Duodenal mucosa (tissue), 2 donors: ENCODE data around the gene MLEC.

ENCODE experiments used
- H3K27ac ChIP-seq: one replicate; pipeline ENCODE4 v1.7.0; 2013; ENCODE audit warnings: low read depth, low read length
- H3K27me3 ChIP-seq, 2 donors: one replicate each; pipeline ENCODE4 v1.7.0; 2013; ENCODE audit warnings: low read length in 2 of 2, control low read depth in 1 of 2; ENCODE audit not compliant: insufficient read depth in 2 of 2, control insufficient read depth in 1 of 2
- H3K36me3 ChIP-seq, 2 donors: one replicate each; pipeline ENCODE4 v1.7.0; 2013; ENCODE audit warnings: low read length in 2 of 2, control low read depth in 1 of 2; ENCODE audit not compliant: insufficient read depth in 2 of 2, control insufficient read depth in 1 of 2
- H3K4me1 ChIP-seq, 2 donors: one replicate each; pipeline ENCODE4 v1.7.0; 2013; ENCODE audit warnings: low read length in 2 of 2, control low read depth in 1 of 2; ENCODE audit not compliant: insufficient read depth in 2 of 2, control insufficient read depth in 1 of 2
- H3K4me3 ChIP-seq, 2 donors: one replicate each; pipeline ENCODE4 v1.7.0; 2013; ENCODE audit warnings: low read length in 2 of 2, low read depth in 1 of 2
- H3K9ac ChIP-seq, 2 donors: one replicate each; pipeline ENCODE4 v1.7.0; 2013; ENCODE audit warnings: low read length in 2 of 2, low read depth in 1 of 2
- H3K9me3 ChIP-seq, 2 donors: one replicate each; pipeline ENCODE4 v1.7.0; 2013; ENCODE audit warnings: low read length in 2 of 2, control low read depth in 1 of 2; ENCODE audit not compliant: control insufficient read depth in 1 of 2

The MLEC gene

DNA sequence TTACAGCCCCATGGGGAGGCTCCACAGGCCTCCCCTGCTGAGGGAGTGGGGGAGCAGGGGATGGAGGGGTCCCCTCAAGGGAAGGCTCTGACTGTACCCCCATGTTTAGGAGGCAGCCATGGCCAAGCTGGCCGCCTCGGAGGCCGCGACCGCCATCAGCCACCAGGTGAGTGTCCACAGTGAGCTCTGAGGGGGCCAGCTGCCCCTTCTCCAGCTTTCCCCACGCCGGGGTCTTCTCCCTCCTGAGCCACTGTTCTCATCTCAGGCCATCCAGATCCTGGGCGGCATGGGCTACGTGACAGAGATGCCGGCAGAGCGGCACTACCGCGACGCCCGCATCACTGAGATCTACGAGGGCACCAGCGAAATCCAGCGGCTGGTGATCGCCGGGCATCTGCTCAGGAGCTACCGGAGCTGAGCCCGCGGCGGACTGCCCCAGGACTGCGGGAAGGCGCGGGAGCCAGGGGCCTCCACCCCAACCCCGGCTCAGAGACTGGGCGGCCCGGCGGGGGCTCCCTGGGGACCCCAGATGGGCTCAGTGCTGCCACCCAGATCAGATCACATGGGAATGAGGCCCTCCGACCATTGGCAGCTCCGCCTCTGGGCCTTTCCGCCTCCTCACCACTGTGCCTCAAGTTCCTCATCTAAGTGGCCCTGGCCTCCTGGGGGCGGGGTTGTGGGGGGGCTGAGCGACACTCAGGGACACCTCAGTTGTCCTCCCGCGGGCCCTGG lies 52.2 kb downstream of the MLEC start:
- H3K27ac ChIP-seq = no peak overlapping the region
- H3K4me1 ChIP-seq = peaks cover 7 to 9% of the 10 kb centered on the region in 2 donors
- no peak overlapping the region for H3K9ac ChIP-seq

DNA sequence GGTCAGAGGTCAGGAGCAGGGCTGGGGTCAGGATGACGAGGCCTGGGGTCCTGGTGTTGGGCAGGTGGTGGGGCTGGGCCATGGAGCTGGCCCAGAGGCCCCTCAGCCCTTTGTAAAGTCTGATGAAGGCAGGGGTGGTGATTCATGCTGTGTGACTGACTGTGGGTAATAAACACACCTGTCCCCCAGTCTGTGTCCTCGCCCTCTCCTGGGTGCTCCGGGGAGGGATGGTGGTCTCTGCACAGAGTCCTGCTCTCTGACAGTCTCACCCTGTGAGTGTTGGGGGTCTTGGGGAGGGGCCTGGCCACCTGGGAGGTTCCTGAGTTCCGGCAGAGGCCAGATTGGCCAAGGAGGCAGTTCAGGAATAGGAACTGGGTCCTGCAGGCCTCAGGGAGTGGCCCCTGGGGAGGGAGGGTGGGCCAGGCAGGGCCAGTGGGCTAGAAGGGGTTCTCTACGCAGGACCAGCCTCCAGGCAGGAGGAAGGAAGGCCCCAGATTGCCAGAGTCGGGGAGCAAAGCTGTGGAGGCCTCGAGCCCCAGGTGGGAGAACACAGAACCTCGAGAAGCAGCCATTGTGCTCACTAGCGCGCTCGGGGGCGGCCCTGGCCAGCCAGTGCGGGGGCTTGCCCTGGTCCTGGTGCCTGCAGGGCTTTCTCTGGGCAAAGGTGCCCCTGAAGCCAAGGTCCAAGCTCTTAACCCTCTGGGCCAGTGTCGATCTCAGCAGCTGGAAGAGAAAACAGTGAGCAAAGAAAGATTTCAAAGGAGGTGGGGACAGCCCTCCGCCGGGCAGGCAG lies 53.1 kb downstream of the MLEC start:
- Histone ChIP-seq H3K27ac (no peak overlapping the region), H3K27me3 (no peaks in the 10 kb centered on the region), H3K4me3 (no peak overlapping the region), H3K9ac (no peak overlapping the region), H3K36me3 (peaks cover 0 to 31% of the 10 kb centered on the region in 2 donors), H3K9me3 (no peaks in the 10 kb centered on the region), H3K4me1 (peaks cover 7 to 9% of the 10 kb centered on the region in 2 donors)

More for the DNA sequence above, 52.2 kb downstream of the MLEC start:
- Histone ChIP-seq H3K9me3 (no peaks in the 10 kb centered on the region), H3K4me3 (no peak overlapping the region), H3K36me3 (peaks cover 0 to 34% of the 10 kb centered on the region in 2 donors), H3K27me3 (no peaks in the 10 kb centered on the region)

DNA sequence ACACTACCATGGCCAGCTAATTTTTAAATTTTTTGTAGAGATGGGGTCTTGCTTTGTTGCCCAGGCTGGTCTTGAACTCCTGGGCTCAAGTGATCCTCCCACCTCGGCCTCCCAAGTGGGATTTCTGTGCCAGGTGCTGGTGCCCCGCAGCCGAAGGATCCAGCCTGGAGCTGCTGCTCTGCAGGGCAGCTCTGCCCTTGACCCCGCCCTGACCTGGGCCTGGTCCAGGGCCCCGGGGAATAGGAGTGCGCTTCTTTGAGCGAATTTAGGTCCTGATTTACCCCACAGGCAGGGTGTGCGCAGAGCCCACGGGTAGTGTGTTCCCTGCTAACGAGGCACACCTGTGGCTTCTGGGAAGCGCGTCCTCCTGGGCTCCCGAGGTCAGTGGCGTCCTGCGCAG lies 53.9 kb downstream of the MLEC start:
- no peak overlapping the region for H3K9ac ChIP-seq
- H3K27me3 ChIP-seq = no peaks in the 10 kb centered on the region
- H3K4me1 ChIP-seq = peaks cover 7 to 9% of the 10 kb centered on the region in 2 donors
- no peak overlapping the region for H3K27ac ChIP-seq
- H3K9me3 ChIP-seq = no peaks in the 10 kb centered on the region
- no peak overlapping the region for H3K4me3 ChIP-seq
- H3K36me3 ChIP-seq = peaks cover 0 to 31% of the 10 kb centered on the region in 2 donors

DNA sequence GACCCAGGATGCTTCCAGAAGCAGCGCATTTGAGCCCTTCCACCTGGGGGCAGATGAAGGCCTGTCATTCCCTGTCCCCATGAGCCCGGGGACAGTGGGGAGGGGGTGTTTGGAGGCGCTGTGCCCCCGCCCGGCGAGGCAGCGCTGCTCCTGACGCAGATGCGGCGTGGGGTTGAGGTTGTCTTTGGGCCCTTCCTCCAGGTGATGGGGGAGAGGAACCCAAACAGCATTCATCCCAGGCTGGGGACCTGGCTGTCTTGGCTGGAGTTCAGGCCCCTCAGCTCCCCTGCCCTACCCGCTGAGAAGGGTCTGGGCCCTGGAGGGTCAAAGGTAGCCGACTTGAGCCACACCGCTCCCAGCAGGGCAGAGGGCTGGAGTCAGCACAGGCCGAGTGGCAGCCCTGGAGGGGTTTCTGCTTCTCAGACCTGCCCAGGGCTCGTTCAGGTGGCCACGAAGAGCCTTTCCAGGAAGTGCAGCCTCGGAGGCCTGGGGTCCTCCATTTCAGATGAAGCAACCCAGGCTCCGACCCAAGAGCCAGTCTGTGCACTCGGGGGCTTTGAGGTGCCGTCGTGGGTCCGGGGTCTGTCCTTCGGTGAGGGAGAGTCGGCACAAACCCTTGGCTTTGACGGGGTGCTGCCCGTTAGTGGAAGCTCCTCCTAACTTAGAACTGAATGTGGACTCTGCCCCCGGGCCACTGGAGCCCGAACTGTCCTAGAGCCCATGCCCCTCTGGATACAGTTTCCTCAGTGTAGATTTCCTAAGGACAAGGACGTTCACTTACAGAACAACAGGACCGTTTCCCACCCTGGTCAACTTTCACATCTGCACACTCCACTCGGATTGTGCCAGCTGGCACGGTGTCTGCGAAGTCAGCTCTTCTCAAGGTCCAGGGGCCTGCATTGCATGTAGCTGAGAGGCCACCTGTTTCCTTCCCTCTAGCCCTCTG lies 54.8 kb downstream of the MLEC start:
- Histone ChIP-seq H3K36me3 (peaks cover 0 to 26% of the 10 kb centered on the region in 2 donors), H3K27me3 (no peaks in the 10 kb centered on the region), H3K4me1 (peaks cover 7 to 9% of the 10 kb centered on the region in 2 donors), H3K9ac (no peak overlapping the region), H3K9me3 (no peaks in the 10 kb centered on the region), H3K4me3 (no peak overlapping the region), H3K27ac (no peak overlapping the region)

DNA sequence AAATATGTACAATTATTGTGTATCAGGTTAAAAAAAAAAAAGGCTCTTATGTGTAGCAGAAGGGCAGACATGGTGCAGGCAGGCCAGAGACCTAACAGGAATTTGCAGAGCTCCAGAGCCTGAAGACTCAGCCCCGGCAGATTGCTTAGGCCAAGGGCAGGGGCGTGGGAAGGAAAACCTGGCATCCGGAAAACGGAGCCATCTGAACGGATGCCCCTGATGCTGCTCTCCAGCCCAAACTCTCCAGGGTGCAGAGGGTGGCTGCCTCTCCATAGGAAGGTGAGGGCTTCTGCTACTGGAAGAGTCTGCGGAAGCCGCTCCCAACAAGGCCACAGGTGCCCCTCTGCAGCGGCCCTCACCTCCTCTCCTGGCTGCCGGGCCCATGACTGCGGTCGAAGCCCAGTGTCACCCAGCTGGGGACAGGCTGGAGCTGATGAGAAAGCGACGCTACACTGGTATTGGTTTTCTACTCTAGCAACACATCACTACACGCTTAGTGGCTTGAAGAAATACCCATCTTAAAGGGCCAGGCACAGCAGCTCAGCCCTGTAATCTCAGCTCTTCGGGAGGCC lies 58.1 kb downstream of the MLEC start:
- Histone ChIP-seq H3K9ac (no peak overlapping the region), H3K4me1 (peaks cover 7 to 9% of the 10 kb centered on the region in 2 donors), H3K36me3 (no peaks in the 10 kb centered on the region), H3K4me3 (no peak overlapping the region), H3K27ac (no peak overlapping the region), H3K27me3 (no peaks in the 10 kb centered on the region), H3K9me3 (no peaks in the 10 kb centered on the region)

DNA sequence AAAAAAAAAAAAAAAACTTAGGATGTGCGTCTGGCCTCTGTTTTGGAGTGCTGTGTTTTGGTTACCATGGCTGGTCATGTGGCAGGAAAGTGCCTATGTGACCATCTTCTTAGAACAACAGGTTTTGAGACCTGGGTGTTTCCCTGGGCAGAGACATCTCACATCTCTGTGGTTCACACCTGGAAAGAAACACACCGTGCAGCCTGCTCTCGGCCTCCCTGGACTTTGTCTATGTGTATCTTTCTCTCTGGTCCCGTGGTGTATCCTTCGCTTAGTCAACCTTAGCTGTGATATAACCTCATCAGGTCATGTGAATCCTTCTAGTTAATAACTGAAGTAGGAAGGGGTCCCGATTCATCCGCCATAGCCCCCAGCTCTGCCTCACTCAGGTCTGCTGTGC lies 61.3 kb downstream of the MLEC start:
- no peaks in the 10 kb centered on the region for H3K9me3 ChIP-seq
- H3K27me3 ChIP-seq = no peaks in the 10 kb centered on the region
- H3K4me3 ChIP-seq = no peak overlapping the region
- H3K9ac ChIP-seq = no peak overlapping the region
- no peak overlapping the region for H3K27ac ChIP-seq
- H3K4me1 ChIP-seq = no peaks in the 10 kb centered on the region
- H3K36me3 ChIP-seq = no peaks in the 10 kb centered on the region

DNA sequence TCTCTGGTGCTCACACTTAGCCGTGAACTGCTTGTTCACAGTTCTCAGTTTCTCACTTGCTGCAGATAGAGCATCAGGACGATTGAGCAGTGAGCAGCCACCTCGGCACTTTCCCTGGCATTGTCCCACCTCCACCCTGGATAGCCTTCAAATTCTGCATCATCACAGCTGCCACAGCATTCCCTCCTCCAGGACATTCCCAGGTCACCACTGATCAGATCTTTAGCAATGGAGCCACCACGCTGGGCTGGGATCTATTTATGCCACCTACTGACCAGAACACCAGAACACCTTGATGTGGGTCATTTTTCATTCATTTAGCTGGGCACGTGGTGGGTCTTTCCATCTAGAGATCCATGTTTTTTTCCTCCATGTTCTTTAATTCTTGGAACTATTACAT lies 62.3 kb downstream of the MLEC start:
- H3K4me3 ChIP-seq = no peak overlapping the region
- no peaks in the 10 kb centered on the region for H3K4me1 ChIP-seq
- H3K27ac ChIP-seq = no peak overlapping the region
- H3K9ac ChIP-seq = no peak overlapping the region
- no peaks in the 10 kb centered on the region for H3K9me3 ChIP-seq
- H3K36me3 ChIP-seq = no peaks in the 10 kb centered on the region
- H3K27me3 ChIP-seq = no peaks in the 10 kb centered on the region

DNA sequence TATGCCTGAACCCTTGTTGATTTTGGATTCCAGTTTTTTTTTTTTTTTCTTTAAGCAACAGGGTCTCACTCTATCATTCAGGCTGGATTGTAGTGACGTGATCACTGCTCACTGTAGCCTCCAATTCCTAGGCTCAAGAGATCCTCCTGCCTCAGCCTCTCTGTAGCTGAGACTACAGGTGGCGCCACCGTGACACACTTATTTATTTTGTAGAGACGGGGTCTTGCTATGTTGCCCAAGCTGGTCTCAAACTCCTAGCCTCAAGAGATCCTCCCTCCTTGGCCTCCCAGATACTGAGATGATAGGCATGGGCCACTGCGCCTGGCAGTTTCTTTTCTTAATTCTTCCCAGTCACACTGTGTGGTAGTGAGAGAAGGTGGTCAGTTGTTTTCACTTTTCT lies 63.9 kb downstream of the MLEC start:
- Histone ChIP-seq H3K4me1 (no peaks in the 10 kb centered on the region), H3K36me3 (no peaks in the 10 kb centered on the region), H3K27me3 (no peaks in the 10 kb centered on the region), H3K9me3 (peaks cover 0 to 9% of the 10 kb centered on the region in 2 donors), H3K4me3 (no peak overlapping the region), H3K9ac (no peak overlapping the region), H3K27ac (no peak overlapping the region)

DNA sequence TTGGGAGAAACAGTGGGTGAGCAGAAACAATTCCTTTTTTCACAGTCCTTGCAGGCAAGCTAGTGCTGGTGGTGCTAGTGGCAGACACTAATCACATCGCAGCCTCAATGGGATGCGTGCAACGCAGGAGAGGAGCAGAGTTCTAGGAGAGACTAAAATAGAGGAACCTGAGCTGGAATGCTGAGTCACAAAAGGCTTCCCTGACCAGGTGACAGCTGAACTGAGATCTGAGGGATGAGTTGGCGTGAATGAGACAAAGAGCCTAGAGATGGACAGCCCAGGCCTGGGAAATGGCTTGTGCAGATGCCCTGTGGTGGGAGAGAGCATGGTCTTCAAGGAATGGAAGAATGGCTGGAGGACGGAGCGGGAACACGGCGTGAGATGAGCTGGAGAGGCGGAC lies 64.4 kb downstream of the MLEC start:
- Histone ChIP-seq H3K9ac (no peak overlapping the region), H3K9me3 (peaks cover 0 to 9% of the 10 kb centered on the region in 2 donors), H3K4me3 (no peak overlapping the region), H3K27me3 (no peaks in the 10 kb centered on the region), H3K36me3 (no peaks in the 10 kb centered on the region), H3K27ac (no peak overlapping the region), H3K4me1 (peaks cover 0 to under 1% of the 10 kb centered on the region in 2 donors)
